Measurements from ENCODE around the gene EVC.

EVC gene

GRCh38 chr4:5758741-5759140, 47.7 kb downstream of the EVC start:
- no peak for DNase-seq

- no peak for DNase-seq
Observed at GRCh38 chr4:5759236-5760075, 48.5 kb downstream of the EVC start.

- no peak for DNase-seq
Observed at GRCh38 chr4:5760246-5760645, 49.2 kb downstream of the EVC start.

GRCh38 chr4:5760936-5761480, 50.0 kb downstream of the EVC start:
- DNase-seq: no peak

GRCh38 chr4:5770051-5770450, 59.0 kb downstream of the EVC start:
- no peak for DNase-seq

- DNase-seq: no peak
Observed at GRCh38 chr4:5772528-5773270, 61.7 kb downstream of the EVC start.

- DNase-seq: no peak
Observed at GRCh38 chr4:5773271-5773555, 62.2 kb downstream of the EVC start.

- no peak for DNase-seq
Observed at GRCh38 chr4:5774416-5775036, 63.5 kb downstream of the EVC start.

GRCh38 chr4:5776510-5776909, 65.5 kb downstream of the EVC start:
- DNase-seq: no peak

- no peak for DNase-seq
Observed at GRCh38 chr4:5780831-5781480, 70.0 kb downstream of the EVC start.

GRCh38 chr4:5781691-5782090, 70.7 kb downstream of the EVC start:
- DNase-seq: no peak

- DNase-seq: no peak
Observed at GRCh38 chr4:5782829-5783476, 72.0 kb downstream of the EVC start.

GRCh38 chr4:5783486-5783885, 72.5 kb downstream of the EVC start:
- DNase-seq: no peak

- no peak for DNase-seq
Observed at GRCh38 chr4:5784021-5784420, 73.0 kb downstream of the EVC start.

GRCh38 chr4:5784960-5785611, 74.1 kb downstream of the EVC start:
- DNase-seq: no peak

GRCh38 chr4:5785806-5786680, 75.0 kb downstream of the EVC start:
- DNase-seq: no peak

- DNase-seq: no peak
Observed at GRCh38 chr4:5787311-5787710, 76.3 kb downstream of the EVC start.

GRCh38 chr4:5788144-5788543, 77.1 kb downstream of the EVC start:
- no peak for DNase-seq

- DNase-seq: no peak
Observed at GRCh38 chr4:5789141-5789540, 78.1 kb downstream of the EVC start.

GRCh38 chr4:5790546-5790857, 79.5 kb downstream of the EVC start:
- no peak for DNase-seq

GRCh38 chr4:5791654-5792053, 80.7 kb downstream of the EVC start:
- DNase-seq: no peak
